Measurements from ENCODE around the gene ACTR1B. TPM values are rescaled to one million over a fixed set of nuclear protein-coding genes. Genes with fewer than 3 reads are reported as not detected.

Gene ACTR1B
- total RNA-seq, 1 donor from 2014 or later, result 39.5 TPM

DNA sequence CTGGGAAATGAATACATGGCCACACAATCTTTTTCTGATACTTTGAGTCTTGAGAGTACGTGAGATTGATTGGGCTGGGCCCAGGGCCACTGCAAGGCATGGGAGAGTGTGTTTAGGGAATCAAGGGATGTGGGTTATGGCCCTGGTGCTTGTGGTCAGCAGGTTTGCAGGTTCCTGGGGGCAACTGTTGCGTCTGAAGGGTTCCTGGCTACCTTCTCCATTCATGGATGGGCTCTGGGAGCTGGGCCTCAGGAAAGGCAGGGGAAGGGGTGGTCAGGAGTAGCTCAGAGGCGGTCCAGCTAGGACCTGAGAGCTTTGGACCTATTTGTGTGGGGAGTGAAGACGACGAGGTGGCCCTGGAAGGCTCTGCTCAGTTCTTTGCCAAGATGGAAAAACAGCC, 41.1 kb upstream of the ACTR1B start:
- intact Hi-C loops (cut with DNase I), result loop anchor here (10.0 kb wide), 1 partner anchor 1480 kb away; the partner anchor contains the start of genes MITD1 and MRPL30
- Histone ChIP-seq H3K36me3 (no peaks in the 10 kb centered on the region), H3K4me1 (no peaks in the 10 kb centered on the region), H3K27me3 (no peaks in the 10 kb centered on the region), H3K4me3 (no peak overlapping the region), H3K9me3 (no peaks in the 10 kb centered on the region), H3K27ac (no peak overlapping the region)
- TF ChIP-seq, protein P1, sequence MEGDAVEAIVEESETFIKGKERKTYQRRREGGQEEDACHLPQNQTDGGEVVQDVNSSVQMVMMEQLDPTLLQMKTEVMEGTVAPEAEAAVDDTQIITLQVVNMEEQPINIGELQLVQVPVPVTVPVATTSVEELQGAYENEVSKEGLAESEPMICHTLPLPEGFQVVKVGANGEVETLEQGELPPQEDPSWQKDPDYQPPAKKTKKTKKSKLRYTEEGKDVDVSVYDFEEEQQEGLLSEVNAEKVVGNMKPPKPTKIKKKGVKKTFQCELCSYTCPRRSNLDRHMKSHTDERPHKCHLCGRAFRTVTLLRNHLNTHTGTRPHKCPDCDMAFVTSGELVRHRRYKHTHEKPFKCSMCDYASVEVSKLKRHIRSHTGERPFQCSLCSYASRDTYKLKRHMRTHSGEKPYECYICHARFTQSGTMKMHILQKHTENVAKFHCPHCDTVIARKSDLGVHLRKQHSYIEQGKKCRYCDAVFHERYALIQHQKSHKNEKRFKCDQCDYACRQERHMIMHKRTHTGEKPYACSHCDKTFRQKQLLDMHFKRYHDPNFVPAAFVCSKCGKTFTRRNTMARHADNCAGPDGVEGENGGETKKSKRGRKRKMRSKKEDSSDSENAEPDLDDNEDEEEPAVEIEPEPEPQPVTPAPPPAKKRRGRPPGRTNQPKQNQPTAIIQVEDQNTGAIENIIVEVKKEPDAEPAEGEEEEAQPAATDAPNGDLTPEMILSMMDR (IDR thresholded peaks at IDR 0.05), result no peak
- no peak for TF ChIP-seq POLR2A (IDR thresholded peaks at IDR 0.05)
- TF ChIP-seq POLR2AphosphoS5 (IDR thresholded peaks at IDR 0.05; ENCODE audit: insufficient read depth in 1 of 2, low read depth in 1 of 2), result no peak
- peak; percentile 64 to 79 for DNase-seq (ENCODE audit: extremely low spot score in 2 of 2)

DNA sequence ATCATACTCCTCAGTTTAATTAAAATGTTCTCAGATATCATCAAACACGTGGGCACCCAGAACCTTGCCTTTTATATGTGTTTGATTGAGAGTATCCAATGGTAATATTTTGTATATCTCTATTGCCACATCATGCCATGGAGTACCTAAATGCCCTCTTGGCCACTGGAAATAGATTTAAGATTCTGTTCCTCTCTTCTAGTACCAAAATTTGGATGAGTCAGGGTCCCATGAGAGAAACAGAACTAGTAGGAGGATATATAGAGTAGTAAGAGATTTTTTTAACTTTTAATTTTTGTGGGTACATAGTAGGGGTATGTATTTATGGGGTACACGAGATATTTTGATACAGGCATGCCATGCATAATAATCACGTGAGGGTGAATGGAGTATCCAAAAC, 39.9 kb upstream of the ACTR1B start:
- no peak overlapping the region for H3K4me3 ChIP-seq
- H3K27me3 ChIP-seq, result no peaks in the 10 kb centered on the region
- no peak for DNase-seq (ENCODE audit: extremely low spot score in 2 of 2)
- TF ChIP-seq, protein P1 (IDR thresholded peaks at IDR 0.05), result no peak
- TF ChIP-seq POLR2AphosphoS5 (IDR thresholded peaks at IDR 0.05; ENCODE audit: insufficient read depth in 1 of 2, low read depth in 1 of 2), result no peak
- TF ChIP-seq POLR2A (IDR thresholded peaks at IDR 0.05), result no peak
- no peaks in the 10 kb centered on the region for H3K9me3 ChIP-seq
- no peaks in the 10 kb centered on the region for H3K4me1 ChIP-seq
- H3K27ac ChIP-seq, result no peak overlapping the region
- intact Hi-C loops (cut with DNase I), result loop anchor here (10.0 kb wide), 1 partner anchor 1481 kb away; the partner anchor contains the start of genes MITD1 and MRPL30
- H3K36me3 ChIP-seq, result no peaks in the 10 kb centered on the region

DNA sequence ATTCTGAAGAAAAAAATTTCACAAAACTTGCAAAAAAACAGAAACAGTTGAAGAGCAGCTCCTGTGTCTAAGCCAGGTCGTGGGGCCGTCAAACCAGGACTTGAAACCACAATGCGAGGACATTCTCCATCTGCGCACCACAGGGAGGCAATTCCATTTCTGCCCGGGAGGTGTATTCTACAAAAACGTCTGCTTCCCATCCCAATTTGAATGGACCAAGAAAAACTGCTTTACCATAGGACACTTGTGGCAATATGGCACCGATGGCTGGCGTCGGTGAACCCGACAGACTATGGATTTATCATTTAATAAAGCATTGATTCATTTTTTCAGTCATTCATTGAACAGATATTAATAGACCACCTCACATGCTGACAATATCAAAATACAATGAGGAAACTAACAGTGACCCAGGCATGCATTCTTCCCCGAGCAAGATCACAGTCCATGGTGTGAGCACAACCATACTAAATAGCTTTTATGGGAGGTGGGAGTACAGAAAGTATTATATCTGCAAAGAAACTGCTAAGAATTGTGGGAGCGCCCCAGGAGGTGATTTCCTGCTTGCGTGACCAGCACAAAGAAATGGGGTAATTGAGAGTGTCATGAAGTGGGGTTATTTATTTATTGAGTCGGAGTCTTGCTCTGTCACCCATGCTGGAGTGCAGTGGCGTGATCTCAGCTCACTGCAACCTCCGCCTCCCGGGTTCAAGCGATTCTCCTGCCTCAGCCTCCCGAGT, 39.1 kb upstream of the ACTR1B start:
- DNase-seq (ENCODE audit: extremely low spot score in 2 of 2), result no peak
- no peaks in the 10 kb centered on the region for H3K9me3 ChIP-seq
- no peak overlapping the region for H3K27ac ChIP-seq
- no peak for TF ChIP-seq POLR2A (IDR thresholded peaks at IDR 0.05)
- TF ChIP-seq POLR2AphosphoS5 (IDR thresholded peaks at IDR 0.05; ENCODE audit: insufficient read depth in 1 of 2, low read depth in 1 of 2), result no peak
- TF ChIP-seq, protein P1 (IDR thresholded peaks at IDR 0.05), result no peak
- no peak overlapping the region for H3K4me3 ChIP-seq
- H3K36me3 ChIP-seq, result no peaks in the 10 kb centered on the region
- H3K4me1 ChIP-seq, result no peaks in the 10 kb centered on the region
- intact Hi-C loops (cut with DNase I), result loop anchor here (10.0 kb wide), 1 partner anchor 1482 kb away; the partner anchor contains the start of genes MITD1 and MRPL30
- H3K27me3 ChIP-seq, result no peaks in the 10 kb centered on the region

DNA sequence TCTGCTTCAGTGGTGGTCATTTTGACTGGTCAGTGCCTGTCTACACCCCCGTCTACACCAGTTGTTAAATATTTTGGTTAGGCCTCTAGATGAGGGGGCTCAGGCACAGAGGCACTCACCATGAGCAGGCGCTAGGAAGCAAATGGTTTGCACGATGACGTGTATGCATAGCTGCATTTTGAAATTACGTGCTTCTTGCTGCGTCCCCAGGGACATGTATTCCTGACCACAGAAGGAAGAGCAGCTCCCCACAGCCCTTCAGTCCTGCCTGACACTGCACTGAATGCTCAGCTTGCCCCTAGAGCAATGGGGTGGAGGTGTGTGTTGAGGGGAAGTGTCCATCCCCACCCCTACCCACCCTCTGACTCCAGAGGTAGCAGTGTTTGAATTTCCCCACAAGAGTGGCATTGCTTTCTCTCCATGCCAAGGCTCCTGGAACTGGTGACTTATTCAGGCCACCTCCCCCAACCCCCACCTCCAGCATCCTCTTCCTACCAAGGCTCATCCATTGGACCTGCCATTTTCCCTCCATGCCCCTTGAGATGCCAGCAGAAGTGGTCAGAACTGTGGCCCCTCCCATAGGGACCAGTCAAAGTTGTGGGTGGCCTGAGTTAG, 38.1 kb upstream of the ACTR1B start:
- DNase-seq (ENCODE audit: extremely low spot score in 2 of 2), result peak in 1 of 2 donors; percentile 77
- peaks cover 3% of the 10 kb centered on the region for H3K4me1 ChIP-seq
- TF ChIP-seq POLR2AphosphoS5 (IDR thresholded peaks at IDR 0.05; ENCODE audit: insufficient read depth in 1 of 2, low read depth in 1 of 2) (no peak), POLR2A (IDR thresholded peaks at IDR 0.05) (no peak)
- TF ChIP-seq, protein P1 (IDR thresholded peaks at IDR 0.05), result no peak
- no peaks in the 10 kb centered on the region for H3K27me3 ChIP-seq
- H3K9me3 ChIP-seq, result no peaks in the 10 kb centered on the region
- no peak overlapping the region for H3K27ac ChIP-seq
- no peaks in the 10 kb centered on the region for H3K36me3 ChIP-seq
- no peak overlapping the region for H3K4me3 ChIP-seq
- intact Hi-C loops (cut with DNase I), result loop anchor here (10.0 kb wide), 1 partner anchor 1483 kb away; the partner anchor contains the start of genes MITD1 and MRPL30
